HCT116 (cell line): ENCODE data around the gene RASL10A. TPM values are rescaled to one million over a fixed set of nuclear protein-coding genes. Genes with fewer than 3 reads are reported as not detected.

Experiments
- ATAC-seq: fragments of 200-7000 bp; cut with Tn5 transposase; 2 replicates; pipeline ENCODE4 v1.9.1; 2020; ENCODE audit warnings: mild to moderate bottlenecking, moderate library complexity
- BruUV-seq: library from RNA; stranded (reverse); fragments of 400-500 nt; replicated peaks from 2 replicates; lab custom pipeline; 2021; lab: Mats Ljungman, UMichigan
- CTCF ChIA-PET: fragments of 300-600 bp; sonication (Branson Sonifier 250); formaldehyde crosslinking; loops from one replicate; lab custom pipeline; 2021; ENCODE audit warnings: antibody characterized with exemption; lab: Charles Lee
- POLR2A ChIA-PET: fragments of 300-600, 350-600 bp; sonication (Branson Sonifier 250); formaldehyde crosslinking; loops from one replicate; lab custom pipeline; 2021; ENCODE audit warnings: antibody characterized with exemption; lab: Charles Lee
- RAD21 ChIA-PET, 2 experiments: fragments of 300-600 bp; sonication (Branson Sonifier 250); formaldehyde crosslinking; loops; one replicate each; lab custom pipeline; 2023; ENCODE audit warnings: low total read pairs in 2 of 2; ENCODE audit not compliant: uncharacterized antibody in 2 of 2, unreplicated experiment in 2 of 2, low non-redundant PET in 1 of 2; lab: Charles Lee
- DNase-seq: peaks from one replicate; pipeline ENCODE4 v3.0.0-alpha.2; 2010; ENCODE audit warnings: low read depth, low spot score
- H2AFZ ChIP-seq: fragments of 200-600 bp; shearing (Covaris generic), sonication (generic); 2 replicates; pipeline ENCODE4 v1.6.1; 2017; ENCODE audit warnings: low read depth, mixed run types, mixed read lengths, antibody characterized with exemption, low read length; ENCODE audit not compliant: poor library complexity, severe bottlenecking
- H3K27ac ChIP-seq: 2 replicates; pipeline ENCODE4 v1.5.1; 2012; ENCODE audit warnings: low read depth, low read length
- H3K27me3 ChIP-seq: fragments of 200-600 bp; sonication (generic); 2 replicates; pipeline ENCODE4 v1.6.1; 2016; ENCODE audit warnings: mixed run types, low read length, mixed read lengths; ENCODE audit not compliant: insufficient read depth
- H3K36me3 ChIP-seq, 2 experiments: fragments of 200-500 bp in 1 of 2; fragments of 200-600 bp in 1 of 2; sonication (Bioruptor generic) in 1 of 2; sonication (generic) in 1 of 2; 2 replicates each; pipeline versions ENCODE4 v1.5.1 to v1.6.1; 2014 to 2016; ENCODE audit warnings: low read length in 2 of 2, inconsistent platforms in 1 of 2, mixed read lengths in 1 of 2, mixed run types in 1 of 2; ENCODE audit not compliant: insufficient read depth in 2 of 2, control insufficient read depth in 1 of 2
- H3K4me1 ChIP-seq, 2 experiments: fragments of 200-600 bp in 1 of 2; sonication (generic) in 1 of 2; 2 replicates each; pipeline versions ENCODE4 v1.5.1 to v1.6.1; 2012 to 2017; ENCODE audit warnings: low read length in 2 of 2, inconsistent platforms in 1 of 2, mild to moderate bottlenecking in 1 of 2, mixed read lengths in 1 of 2, mixed run types in 1 of 2, moderate library complexity in 1 of 2; ENCODE audit not compliant: insufficient read depth in 2 of 2, control insufficient read depth in 1 of 2
- H3K4me2 ChIP-seq: fragments of 200-600 bp; sonication (generic); 2 replicates; pipeline ENCODE4 v1.6.1; 2017; ENCODE audit warnings: mixed run types, low read length, mixed read lengths
- H3K4me3 ChIP-seq, 2 experiments: fragments of 200-600 bp in 1 of 2; sonication (generic) in 1 of 2; replicated peaks in 1 of 2; 2 replicates each; pipeline ENCODE4 v1.5.1; 2011 to 2016; ENCODE audit warnings: low read length in 2 of 2, control low read depth in 1 of 2, low read depth in 1 of 2, mild to moderate bottlenecking in 1 of 2, mixed read lengths in 1 of 2, mixed run types in 1 of 2
- H3K79me2 ChIP-seq: fragments of 200-600 bp; sonication (generic); 2 replicates; pipeline ENCODE4 v1.6.1; 2017; ENCODE audit warnings: mild to moderate bottlenecking, mixed run types, low read length, moderate library complexity, mixed read lengths; ENCODE audit not compliant: insufficient read depth
- H3K9ac ChIP-seq: fragments of 200-600 bp; sonication (generic); 2 replicates; pipeline ENCODE4 v1.6.1; 2016; ENCODE audit warnings: low read length, mixed read lengths
- H3K9me2 ChIP-seq: fragments of 200-600 bp; sonication (generic), shearing (Covaris generic); 2 replicates; pipeline ENCODE4 v1.6.1; 2017; ENCODE audit warnings: mixed run types, mild to moderate bottlenecking, moderate library complexity; ENCODE audit not compliant: insufficient read depth
- H3K9me3 ChIP-seq, 2 experiments: fragments of 200-500 bp in 1 of 2; fragments of 200-600 bp in 1 of 2; sonication (Bioruptor generic) in 1 of 2; sonication (generic) in 1 of 2; 2 replicates each; pipeline ENCODE4 v1.6.1; 2014 to 2017; ENCODE audit warnings: low read length in 2 of 2, mixed read lengths in 2 of 2, inconsistent platforms in 1 of 2, low read depth in 1 of 2, mild to moderate bottlenecking in 1 of 2, mixed run types in 1 of 2, moderate library complexity in 1 of 2; ENCODE audit not compliant: control insufficient read depth in 1 of 2, insufficient read depth in 1 of 2
- H4K20me1 ChIP-seq: fragments of 200-600 bp; sonication (generic), shearing (Covaris generic); 2 replicates; pipeline ENCODE4 v1.6.1; 2017; ENCODE audit warnings: mixed run types, mild to moderate bottlenecking, moderate library complexity; ENCODE audit not compliant: insufficient read depth
- SIN3A ChIP-seq: IDR thresholded peaks from 2 replicates; pipeline ENCODE4 v1.6.1; 2012; ENCODE audit warnings: low read depth
- SP1 ChIP-seq: IDR thresholded peaks from 2 replicates; pipeline ENCODE4 v1.6.1; 2012; ENCODE audit warnings: low read depth
- intact Hi-C: fragments of 100-400 bp; cut with micrococcal nuclease; formaldehyde crosslinking; loops from 2 replicates; pipeline ENCODE4 v1.10.0; 2022
- total RNA-seq: library from RNA; stranded (reverse); gene quantifications from one replicate; pipeline ENCODE4 v1.2.1, GENCODE V29; 2021; ENCODE audit not compliant: unreplicated experiment
- TF ChIP-seq, protein P1 (sequence below): IDR thresholded peaks from 2 replicates; pipeline ENCODE4 v1.6.1; 2012; ENCODE audit warnings: low read depth
- TF ChIP-seq, protein P2 (sequence below): IDR thresholded peaks from 2 replicates; pipeline ENCODE4 v1.6.1; 2011; ENCODE audit warnings: mild to moderate bottlenecking, low read length, moderate library complexity; ENCODE audit not compliant: insufficient replicate concordance; ENCODE audit errors: extremely low read depth

The RASL10A gene
- total RNA-seq, 1 experiment from 2014 or later = 0.96 TPM

DNA sequence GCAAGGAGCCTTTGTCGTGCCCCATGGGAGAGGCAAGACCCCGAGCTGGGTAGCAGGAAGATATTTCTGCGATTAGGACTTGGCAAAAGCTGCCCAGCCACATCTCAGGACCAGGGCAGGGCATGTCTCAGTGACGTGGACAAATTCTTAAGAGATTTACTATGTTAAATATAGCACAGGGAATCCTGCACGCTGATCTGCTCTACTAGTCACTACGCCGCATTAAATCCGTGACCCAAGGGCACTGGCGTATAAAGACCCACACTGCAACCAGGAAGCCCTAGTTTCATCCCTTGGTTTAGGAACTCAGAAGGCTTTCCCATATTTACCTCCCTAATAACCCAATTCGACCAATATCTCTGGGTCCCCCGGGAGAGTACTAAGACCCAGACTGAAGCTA is 37.8 kb upstream of the RASL10A start:
- no peak for ATAC-seq
- peaks cover 14 to 34% of the 10 kb centered on the region in 2 experiments; a peak in 3 of 4 replicates for H3K36me3 ChIP-seq

More for the DNA sequence above, 37.8 kb upstream of the RASL10A start:
- ChIA-PET CTCF (no interaction called here), RAD21 (no interaction called here), POLR2A (no interaction called here)
- no peak overlapping the region for H3K4me3 ChIP-seq
- no peak overlapping the region for H3K27ac ChIP-seq
- H3K9me2 ChIP-seq = no peaks in the 10 kb centered on the region
- no peak for DNase-seq
- H4K20me1 ChIP-seq = no peaks in the 10 kb centered on the region
- H3K4me2 ChIP-seq = no peak overlapping the region
- H3K9ac ChIP-seq = no peak overlapping the region
- BruUV-seq = no TSS peak
- no peak overlapping the region for H2AFZ ChIP-seq
- TF ChIP-seq SP1 (no peak), SIN3A (no peak)
- TF ChIP-seq, protein P1, sequence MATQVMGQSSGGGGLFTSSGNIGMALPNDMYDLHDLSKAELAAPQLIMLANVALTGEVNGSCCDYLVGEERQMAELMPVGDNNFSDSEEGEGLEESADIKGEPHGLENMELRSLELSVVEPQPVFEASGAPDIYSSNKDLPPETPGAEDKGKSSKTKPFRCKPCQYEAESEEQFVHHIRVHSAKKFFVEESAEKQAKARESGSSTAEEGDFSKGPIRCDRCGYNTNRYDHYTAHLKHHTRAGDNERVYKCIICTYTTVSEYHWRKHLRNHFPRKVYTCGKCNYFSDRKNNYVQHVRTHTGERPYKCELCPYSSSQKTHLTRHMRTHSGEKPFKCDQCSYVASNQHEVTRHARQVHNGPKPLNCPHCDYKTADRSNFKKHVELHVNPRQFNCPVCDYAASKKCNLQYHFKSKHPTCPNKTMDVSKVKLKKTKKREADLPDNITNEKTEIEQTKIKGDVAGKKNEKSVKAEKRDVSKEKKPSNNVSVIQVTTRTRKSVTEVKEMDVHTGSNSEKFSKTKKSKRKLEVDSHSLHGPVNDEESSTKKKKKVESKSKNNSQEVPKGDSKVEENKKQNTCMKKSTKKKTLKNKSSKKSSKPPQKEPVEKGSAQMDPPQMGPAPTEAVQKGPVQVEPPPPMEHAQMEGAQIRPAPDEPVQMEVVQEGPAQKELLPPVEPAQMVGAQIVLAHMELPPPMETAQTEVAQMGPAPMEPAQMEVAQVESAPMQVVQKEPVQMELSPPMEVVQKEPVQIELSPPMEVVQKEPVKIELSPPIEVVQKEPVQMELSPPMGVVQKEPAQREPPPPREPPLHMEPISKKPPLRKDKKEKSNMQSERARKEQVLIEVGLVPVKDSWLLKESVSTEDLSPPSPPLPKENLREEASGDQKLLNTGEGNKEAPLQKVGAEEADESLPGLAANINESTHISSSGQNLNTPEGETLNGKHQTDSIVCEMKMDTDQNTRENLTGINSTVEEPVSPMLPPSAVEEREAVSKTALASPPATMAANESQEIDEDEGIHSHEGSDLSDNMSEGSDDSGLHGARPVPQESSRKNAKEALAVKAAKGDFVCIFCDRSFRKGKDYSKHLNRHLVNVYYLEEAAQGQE = no peak
- TF ChIP-seq, protein P2, sequence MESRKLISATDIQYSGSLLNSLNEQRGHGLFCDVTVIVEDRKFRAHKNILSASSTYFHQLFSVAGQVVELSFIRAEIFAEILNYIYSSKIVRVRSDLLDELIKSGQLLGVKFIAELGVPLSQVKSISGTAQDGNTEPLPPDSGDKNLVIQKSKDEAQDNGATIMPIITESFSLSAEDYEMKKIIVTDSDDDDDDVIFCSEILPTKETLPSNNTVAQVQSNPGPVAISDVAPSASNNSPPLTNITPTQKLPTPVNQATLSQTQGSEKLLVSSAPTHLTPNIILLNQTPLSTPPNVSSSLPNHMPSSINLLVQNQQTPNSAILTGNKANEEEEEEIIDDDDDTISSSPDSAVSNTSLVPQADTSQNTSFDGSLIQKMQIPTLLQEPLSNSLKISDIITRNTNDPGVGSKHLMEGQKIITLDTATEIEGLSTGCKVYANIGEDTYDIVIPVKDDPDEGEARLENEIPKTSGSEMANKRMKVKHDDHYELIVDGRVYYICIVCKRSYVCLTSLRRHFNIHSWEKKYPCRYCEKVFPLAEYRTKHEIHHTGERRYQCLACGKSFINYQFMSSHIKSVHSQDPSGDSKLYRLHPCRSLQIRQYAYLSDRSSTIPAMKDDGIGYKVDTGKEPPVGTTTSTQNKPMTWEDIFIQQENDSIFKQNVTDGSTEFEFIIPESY = no peak
- H3K79me2 ChIP-seq = no peaks in the 10 kb centered on the region
- H3K9me3 ChIP-seq = no peaks in the 10 kb centered on the region
- H3K27me3 ChIP-seq = no peaks in the 10 kb centered on the region
- H3K4me1 ChIP-seq = peaks cover 0 to 3% of the 10 kb centered on the region in 2 experiments; a peak in 1 of 4 replicates
- intact Hi-C loops = no loop called here
